NCI-H1048 (cell line): Measurements from ENCODE around the gene ADAMTS5.

Experiments used
- DNase-seq: peaks from one replicate; lab custom pipeline; 2025; lab: John Stamatoyannopoulos, UW

ADAMTS5 gene

GRCh38 chr21:26887251-26887650 is 79.6 kb downstream of the ADAMTS5 start:
- DNase-seq = no peak

DNA sequence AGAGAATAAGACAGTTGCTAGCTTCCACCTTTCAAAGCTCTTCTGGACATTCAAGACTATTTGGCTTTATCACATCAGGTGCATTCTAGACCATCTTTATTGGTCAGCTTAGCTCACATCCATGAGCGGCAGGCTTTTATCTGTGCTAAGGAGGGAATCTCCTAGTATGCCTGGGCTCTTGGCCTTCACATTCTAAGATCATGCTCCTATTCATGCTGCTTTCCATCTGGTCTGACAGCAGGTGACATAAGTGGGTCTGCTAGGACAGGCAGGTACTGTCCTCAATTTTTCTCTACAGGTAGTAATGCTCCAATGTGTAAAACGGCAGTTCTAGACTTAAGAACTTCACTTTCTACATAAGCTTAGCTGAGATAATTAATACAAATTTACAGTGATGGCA is 82.5 kb downstream of the ADAMTS5 start:
- no peak for DNase-seq

- DNase-seq = no peak
These were observed 83.1 kb downstream of the ADAMTS5 start for GRCh38 chr21:26883768-26884167.

GRCh38 chr21:26881504-26882228 is 85.2 kb downstream of the ADAMTS5 start:
- DNase-seq = no peak

DNA sequence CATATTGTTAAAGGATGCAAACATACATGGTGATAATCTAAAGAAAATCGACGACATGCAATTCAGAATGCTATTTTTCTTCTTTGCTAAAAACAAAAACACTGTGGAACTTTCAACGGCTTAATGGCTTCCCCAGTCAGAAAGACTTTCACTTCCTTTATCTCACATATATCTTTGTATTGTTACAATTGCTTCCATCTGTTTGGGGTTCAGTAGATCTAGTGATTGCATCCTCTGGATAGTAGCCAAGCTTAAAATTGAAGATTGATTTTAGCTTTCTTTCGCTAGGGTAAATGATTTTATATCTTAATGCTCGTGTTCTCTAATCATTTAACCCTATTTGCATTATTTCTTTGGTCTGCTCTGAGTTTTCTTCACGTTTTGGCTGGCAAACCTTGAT is 89.9 kb downstream of the ADAMTS5 start:
- DNase-seq = no peak

DNA sequence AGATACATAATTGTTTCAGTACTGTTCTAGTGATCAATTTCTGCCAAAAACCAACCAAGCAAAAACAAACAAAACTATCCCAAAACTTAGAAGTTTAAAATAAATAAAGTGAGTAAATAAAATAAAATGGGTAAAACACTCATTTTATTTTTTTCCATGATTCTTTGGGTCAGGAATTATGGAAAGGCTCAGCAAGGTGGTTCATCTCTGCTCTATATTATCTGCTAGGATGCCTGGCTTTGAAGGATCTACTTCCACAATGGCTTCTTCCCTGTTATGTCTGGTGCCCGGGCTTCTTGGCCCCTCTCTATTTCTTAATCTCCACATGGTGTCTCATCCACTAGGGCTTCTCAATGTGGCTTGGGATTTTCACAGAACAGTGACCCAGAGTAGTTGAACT is 92.5 kb downstream of the ADAMTS5 start:
- DNase-seq = no peak
